Measurements from ENCODE around the gene CHCHD6.

Gene CHCHD6

DNA sequence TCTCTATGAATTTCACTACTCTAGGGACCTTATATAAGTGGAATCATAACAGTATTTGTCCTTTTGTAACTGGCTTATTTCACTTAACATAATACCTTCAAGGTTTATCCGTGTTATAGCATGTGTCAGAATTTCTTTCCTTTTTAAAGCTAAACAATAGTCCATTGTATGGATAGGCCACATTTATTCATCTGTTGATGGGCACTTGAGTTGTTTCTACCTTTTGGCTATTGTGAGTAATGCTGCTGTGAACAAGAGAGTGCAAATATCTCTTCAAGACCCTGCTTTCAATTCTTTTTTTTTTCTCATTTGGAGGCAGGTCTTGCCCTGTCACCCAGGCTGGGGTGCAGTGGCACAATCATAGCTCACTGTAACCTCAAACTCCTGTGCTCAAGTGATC is 56.5 kb downstream of the CHCHD6 start:
- no peak for TF ChIP-seq CTCF (IDR thresholded peaks at IDR 0.05; ENCODE audit: extremely low read depth, missing control alignments)
- no peak for DNase-seq (ENCODE audit: low spot score)

DNA sequence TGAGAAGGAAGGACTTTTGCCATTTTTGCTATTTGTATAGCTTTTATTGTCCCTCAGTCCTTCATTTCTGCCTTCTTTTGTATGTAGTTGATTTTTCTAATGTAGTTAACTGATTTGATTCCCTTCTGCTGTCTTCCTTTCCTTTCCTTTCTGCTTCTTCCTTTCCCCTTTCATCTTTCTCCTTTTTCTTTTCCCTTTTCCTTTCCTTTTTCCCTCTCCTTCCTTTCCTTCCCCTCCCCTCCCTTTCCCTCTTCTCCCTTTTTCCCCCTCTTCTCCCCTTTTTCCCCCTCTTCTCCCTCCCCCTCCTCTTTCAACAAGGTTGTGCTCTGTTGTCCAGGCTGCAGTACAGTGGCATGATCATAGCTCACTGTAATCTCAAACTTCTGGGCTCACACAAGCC is 59.0 kb downstream of the CHCHD6 start:
- no peak for DNase-seq (ENCODE audit: low spot score)
- TF ChIP-seq CTCF (IDR thresholded peaks at IDR 0.05; ENCODE audit: extremely low read depth, missing control alignments) = no peak

- no peak for DNase-seq (ENCODE audit: low spot score)
- no peak for TF ChIP-seq CTCF (IDR thresholded peaks at IDR 0.05; ENCODE audit: extremely low read depth, missing control alignments)
These were observed 61.4 kb downstream of the CHCHD6 start for GRCh38 chr3:126765187-126766069.

- no peak for TF ChIP-seq CTCF (IDR thresholded peaks at IDR 0.05; ENCODE audit: extremely low read depth, missing control alignments)
- no peak for DNase-seq (ENCODE audit: low spot score)
These were observed 62.6 kb downstream of the CHCHD6 start for GRCh38 chr3:126766653-126767052.

DNA sequence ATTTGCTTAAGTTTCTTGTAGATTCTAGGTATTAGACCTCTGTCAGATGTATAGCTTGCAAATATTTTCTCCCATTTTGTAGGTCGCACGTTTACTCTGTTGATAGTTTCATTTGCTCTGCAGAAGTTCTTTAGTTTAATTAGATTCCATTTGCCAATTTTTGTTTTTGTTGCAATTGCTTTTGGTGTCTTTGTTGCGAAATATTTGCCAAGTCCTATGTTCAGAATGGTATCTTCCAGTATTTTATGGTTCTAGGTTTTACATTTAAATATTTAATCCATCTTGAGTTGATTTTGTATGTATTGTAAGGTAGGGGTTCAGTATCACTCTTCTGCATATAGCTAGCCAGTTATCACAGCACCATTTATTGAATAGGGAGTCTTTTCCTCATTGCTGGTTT is 64.9 kb downstream of the CHCHD6 start:
- no peak for DNase-seq (ENCODE audit: low spot score)
- no peak for TF ChIP-seq CTCF (IDR thresholded peaks at IDR 0.05; ENCODE audit: extremely low read depth, missing control alignments)

DNA sequence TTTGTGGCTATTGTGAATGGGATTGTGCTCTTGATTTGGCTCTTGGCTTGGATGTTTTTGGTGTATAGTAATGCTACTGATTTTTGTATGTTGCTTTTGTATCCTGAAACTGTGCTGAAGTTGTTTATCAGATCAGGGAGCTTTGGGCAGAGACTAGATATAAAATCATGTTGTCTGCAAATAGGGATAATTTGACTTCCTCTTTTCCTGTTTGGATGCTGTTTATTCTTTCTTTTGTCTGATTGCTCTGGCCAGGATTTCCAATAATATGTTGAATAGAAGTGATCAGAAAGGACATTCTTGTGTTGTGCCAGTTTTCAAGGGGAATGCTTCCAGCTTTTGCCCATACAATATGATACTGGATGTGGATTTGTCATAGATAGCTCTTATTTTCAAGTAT is 66.1 kb downstream of the CHCHD6 start:
- DNase-seq (ENCODE audit: low spot score) = no peak
- TF ChIP-seq CTCF (IDR thresholded peaks at IDR 0.05; ENCODE audit: extremely low read depth, missing control alignments) = no peak

DNA sequence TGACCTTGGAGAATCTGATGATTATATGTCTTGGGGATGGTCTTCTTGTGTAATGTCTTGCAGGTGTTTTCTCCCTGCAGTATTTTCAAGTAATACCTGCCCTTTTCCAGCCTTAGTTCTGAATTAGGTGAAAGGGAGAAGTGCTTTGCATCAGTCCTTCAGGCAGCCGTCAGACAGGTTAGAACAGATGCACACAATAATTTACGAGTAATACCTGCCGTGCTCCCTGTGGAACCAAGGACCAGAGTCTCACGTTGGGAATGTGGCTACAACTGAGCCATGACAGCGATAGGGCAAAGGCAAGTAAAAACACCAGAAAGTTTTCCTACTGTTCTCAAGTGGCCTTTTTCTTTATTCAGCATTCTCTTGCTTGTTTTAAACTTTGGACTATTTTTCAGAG is 69.1 kb downstream of the CHCHD6 start:
- TF ChIP-seq CTCF (IDR thresholded peaks at IDR 0.05; ENCODE audit: extremely low read depth, missing control alignments) = no peak
- no peak for DNase-seq (ENCODE audit: low spot score)

Measured in GM20000 (cell line).